ENCODE data around the gene PHLPP1.

The PHLPP1 gene

DNA sequence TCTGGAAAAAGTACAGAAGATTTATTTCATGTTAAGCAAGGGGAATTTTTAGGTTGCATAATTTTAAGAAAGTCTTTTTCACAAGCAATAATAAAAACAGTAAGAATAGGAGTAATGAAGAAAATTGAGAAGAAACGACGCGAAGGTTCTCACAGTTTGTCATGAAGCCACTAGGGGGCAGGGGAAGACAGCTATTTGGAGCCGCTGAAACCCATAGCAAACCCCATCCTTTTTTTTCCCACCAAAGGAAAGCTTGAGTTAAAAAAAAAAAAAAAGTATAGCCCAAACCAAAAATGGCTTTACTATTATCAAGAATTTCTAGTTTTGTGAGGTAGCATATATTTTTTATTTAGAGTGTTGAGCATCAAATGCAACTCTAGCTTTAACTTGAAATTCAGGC, 300.9 kb downstream of the PHLPP1 start:
- peak; percentile 18 for DNase-seq (ENCODE audit: low read depth)

DNA sequence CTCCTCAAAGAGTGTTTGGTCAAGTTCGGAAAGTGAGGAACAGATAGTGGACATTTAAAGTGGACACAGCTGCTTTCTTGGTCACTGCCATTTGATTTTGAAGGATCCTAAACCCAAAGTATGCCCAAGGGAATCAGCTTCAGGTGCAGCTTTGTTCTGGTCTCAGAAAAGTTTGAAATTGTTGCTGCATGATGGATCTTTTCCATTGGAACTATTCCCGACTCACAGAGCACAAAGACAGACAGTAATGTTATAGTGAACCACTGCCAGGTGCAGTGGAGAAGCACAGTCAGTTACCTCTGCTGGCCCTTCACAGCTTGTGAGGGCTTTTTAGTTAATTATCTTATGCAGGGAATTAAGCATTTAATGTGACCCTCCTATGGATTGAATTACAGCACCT, 301.7 kb downstream of the PHLPP1 start:
- no peak for DNase-seq (ENCODE audit: low read depth)

DNA sequence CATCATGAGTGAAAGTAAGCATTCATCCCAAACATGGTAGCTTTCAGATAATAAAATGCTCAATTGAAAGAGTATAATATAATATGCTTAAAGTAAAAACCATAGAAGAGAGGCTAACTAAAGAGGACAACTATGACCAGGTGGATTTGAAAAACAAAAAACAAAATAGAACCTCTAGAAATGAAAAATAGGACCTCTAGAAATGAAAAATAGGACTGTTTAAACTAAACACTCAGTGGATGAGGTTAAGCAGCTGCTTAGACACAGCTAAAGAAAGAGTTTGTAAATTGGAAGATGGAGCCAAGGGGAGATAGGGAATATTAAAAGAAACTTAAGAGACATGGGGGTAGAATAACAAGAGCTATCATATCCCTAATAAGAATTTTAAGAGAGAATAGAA, 302.6 kb downstream of the PHLPP1 start:
- no peak for DNase-seq (ENCODE audit: low read depth)

DNA sequence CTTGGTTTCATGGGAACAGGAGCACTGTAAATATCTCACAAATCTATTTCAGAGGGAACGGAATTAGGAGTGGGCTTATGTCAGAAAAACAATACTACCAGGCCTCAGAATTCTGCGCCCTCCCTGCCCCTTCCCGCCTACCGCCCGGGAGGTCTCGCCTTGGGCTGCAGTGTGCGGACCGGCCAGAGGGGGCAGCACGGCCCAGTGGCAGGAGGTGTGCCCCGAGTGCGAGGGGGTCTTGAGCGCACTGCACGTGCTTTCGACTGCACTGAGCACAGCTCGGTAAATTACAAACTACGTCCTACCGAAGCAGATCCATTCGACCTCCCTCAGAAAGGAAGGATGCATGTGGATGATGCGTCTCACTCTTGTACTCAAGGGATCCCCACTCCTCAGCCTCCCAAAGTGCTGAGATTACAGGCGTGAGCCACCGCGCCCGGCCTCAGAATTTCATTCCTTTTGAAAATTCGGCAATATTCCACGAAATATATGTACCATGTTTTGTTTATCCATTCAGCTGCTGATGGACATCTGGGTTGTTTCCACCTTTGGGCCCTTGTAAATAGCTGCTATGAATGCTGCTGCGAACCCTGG, 307.2 kb downstream of the PHLPP1 start:
- no peak for DNase-seq (ENCODE audit: low read depth)

DNA sequence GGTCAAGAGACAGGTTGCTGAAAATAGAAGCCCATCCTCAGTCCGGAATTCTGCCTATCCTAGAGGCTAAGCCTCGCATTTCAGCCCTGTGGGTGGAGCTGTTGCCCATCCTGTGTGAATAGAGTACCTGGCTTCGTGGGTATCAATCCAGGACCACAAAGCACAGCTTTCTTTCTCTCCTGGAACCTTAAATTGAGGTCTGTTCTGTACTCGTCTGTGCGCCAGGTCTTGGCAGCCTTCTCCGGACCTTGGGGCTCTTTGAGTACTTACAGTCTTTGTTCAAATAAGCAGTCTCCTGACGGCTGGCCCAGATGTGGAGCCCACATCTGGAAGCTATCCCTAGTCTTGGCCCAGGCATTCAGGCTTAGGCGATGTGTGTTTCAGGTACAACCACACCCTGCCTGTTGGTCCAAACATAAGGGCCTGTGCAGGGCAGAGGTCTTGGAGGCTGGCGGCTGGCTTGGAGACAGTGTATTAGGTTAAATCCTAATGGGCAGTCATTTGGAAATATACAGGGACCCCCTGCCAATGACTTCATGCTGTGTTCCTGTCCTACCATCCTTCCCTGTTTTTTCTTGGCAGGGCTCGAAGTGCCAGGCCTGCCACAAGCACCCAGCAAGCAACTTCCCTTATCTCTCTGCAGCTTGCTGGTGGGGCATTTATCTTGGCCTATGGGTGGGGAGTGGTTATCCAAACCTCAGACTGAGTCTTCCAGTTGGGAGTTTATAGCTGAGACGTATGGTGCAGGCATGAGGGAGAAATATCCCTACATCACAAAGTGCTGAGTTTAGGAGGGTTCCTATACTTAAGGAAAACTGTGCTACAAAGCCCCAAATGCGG, 310.1 kb downstream of the PHLPP1 start:
- no peak for DNase-seq (ENCODE audit: low read depth)

DNA sequence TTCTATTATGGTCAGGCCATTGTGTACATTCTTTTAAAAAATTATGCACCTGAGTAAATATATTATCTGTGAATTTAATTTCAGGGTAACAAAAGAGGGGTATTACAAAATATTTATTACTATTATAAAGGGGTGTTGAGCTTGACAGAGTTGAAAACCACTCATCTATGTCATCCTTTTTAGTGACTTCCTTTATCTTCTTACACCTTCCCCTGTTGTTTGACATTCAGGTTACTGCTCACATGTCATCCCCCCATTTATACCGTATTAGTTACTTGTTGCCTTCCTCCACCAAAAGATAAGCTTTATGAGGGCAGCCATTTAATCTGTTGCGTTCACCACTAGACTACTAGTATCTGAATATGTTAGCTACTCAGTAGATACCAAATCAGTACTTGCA, 313.0 kb downstream of the PHLPP1 start:
- DNase-seq (ENCODE audit: low read depth) = no peak

All from stimulated activated CD8-positive, alpha-beta memory T cell treated with anti-CD3 and anti-CD28 coated beads, Interleukin-4, amount 100 ng/mL, for 24 hours (primary cell).